Fibroblast of upper back skin (primary cell): ENCODE data around the gene RGS9.
"Not testable (repeated sequence)": the region's sequence is repeated elsewhere in the genome, so short reads cannot be mapped to it uniquely, and the experiment has no call there.

ENCODE experiments used
- DNase-seq: peaks from one replicate; pipeline ENCODE4 v3.0.0-alpha.2; 2013

RGS9 gene

GRCh38 chr17:65158041-65158440, 20.9 kb downstream of the RGS9 start:
- DNase-seq, result no peak

- DNase-seq, result no peak
Measured at GRCh38 chr17:65158622-65159021, 21.5 kb downstream of the RGS9 start.

- no peak for DNase-seq
Measured at GRCh38 chr17:65160516-65160915, 23.3 kb downstream of the RGS9 start.

GRCh38 chr17:65163990-65164495, 26.9 kb downstream of the RGS9 start:
- DNase-seq, result peak; percentile 18

- DNase-seq, result no peak
Measured at GRCh38 chr17:65166787-65167186, 29.6 kb downstream of the RGS9 start.

GRCh38 chr17:65167566-65167965, 30.4 kb downstream of the RGS9 start:
- no peak for DNase-seq

- no peak for DNase-seq
Measured at GRCh38 chr17:65169691-65170090, 32.5 kb downstream of the RGS9 start.

- no peak for DNase-seq
Measured at GRCh38 chr17:65170839-65171238, 33.7 kb downstream of the RGS9 start.

- no peak for DNase-seq
Measured at GRCh38 chr17:65171752-65172151, 34.6 kb downstream of the RGS9 start.

GRCh38 chr17:65172496-65173136, 35.4 kb downstream of the RGS9 start:
- DNase-seq, result no peak

- peak; percentile 60 for DNase-seq
Measured at GRCh38 chr17:65173284-65173793, 36.2 kb downstream of the RGS9 start.

GRCh38 chr17:65173976-65174683, 37.0 kb downstream of the RGS9 start:
- DNase-seq, result no peak

GRCh38 chr17:65174974-65175373, 37.8 kb downstream of the RGS9 start:
- no peak for DNase-seq

GRCh38 chr17:65175952-65176351, 38.8 kb downstream of the RGS9 start:
- DNase-seq, result no peak

- DNase-seq, result no peak
Measured at GRCh38 chr17:65176646-65177409, 39.7 kb downstream of the RGS9 start.

- peak; percentile 76 for DNase-seq
Measured at GRCh38 chr17:65177901-65178300, 40.7 kb downstream of the RGS9 start.

GRCh38 chr17:65180276-65180675, 43.1 kb downstream of the RGS9 start:
- not testable (repeated sequence) for DNase-seq

- not testable (repeated sequence) for DNase-seq
Measured at GRCh38 chr17:65180752-65181236, 43.6 kb downstream of the RGS9 start.

GRCh38 chr17:65181237-65182061, 44.3 kb downstream of the RGS9 start:
- DNase-seq, result no peak

- DNase-seq, result no peak
Measured at GRCh38 chr17:65182233-65182632, 45.1 kb downstream of the RGS9 start.

GRCh38 chr17:65183736-65184135, 46.6 kb downstream of the RGS9 start:
- DNase-seq, result peak; percentile 86

- DNase-seq, result no peak
Measured at GRCh38 chr17:65184235-65184959, 47.2 kb downstream of the RGS9 start.
